HepG2 (cell line): ENCODE results near the gene HERC4. TPM values are rescaled to one million over a fixed set of nuclear protein-coding genes. Genes with fewer than 3 reads are reported as not detected.
A peak's percentile ranks its signal among the peaks of the same experiment; 100 is the strongest.

ENCODE experiments used
- CENPBD1 ChIP-seq: sonication (generic); formaldehyde crosslinking; IDR thresholded peaks from 2 replicates; pipeline ENCODE4 v1.8.0; 2022; ENCODE audit warnings: missing genetic modification reagents, low read depth, mild to moderate bottlenecking, borderline replicate concordance
- HNRNPH1 ChIP-seq: fragments of 200-400 bp; formaldehyde crosslinking; optimal IDR thresholded peaks from 2 replicates; pipeline ENCODE3; 2017; ENCODE audit warnings: mild to moderate bottlenecking, low read depth, low read length
- KLF6 ChIP-seq: IDR thresholded peaks from 2 replicates; pipeline ENCODE4 v1.8.0; 2016; ENCODE audit warnings: missing biosample characterization, missing genetic modification reagents
- MAFK ChIP-seq, 2 experiments: IDR thresholded peaks in 1 of 2; conservative IDR thresholded peaks in 1 of 2; 2 replicates each; pipeline ENCODE4 v1.6.1; 2011; ENCODE audit warnings: improper control_type of control experiment in 2 of 2, low read length in 2 of 2
- MTF1 ChIP-seq: sonication (generic); formaldehyde crosslinking; IDR thresholded peaks from 2 replicates; pipeline ENCODE4 v1.5.0; 2020; ENCODE audit warnings: missing genetic modification reagents
- NR2C2 ChIP-seq: sonication (generic); formaldehyde crosslinking; IDR thresholded peaks from 2 replicates; pipeline ENCODE4 v1.4.0; 2020; ENCODE audit warnings: missing genetic modification reagents, mild to moderate bottlenecking, moderate library complexity, borderline replicate concordance
- PAX8 ChIP-seq: sonication (generic); formaldehyde crosslinking; IDR thresholded peaks from 2 replicates; pipeline ENCODE4 v1.8.0; 2022; ENCODE audit warnings: mild to moderate bottlenecking, missing genetic modification reagents, borderline replicate concordance
- REL ChIP-seq: sonication (generic); formaldehyde crosslinking; conservative IDR thresholded peaks from 2 replicates; pipeline ENCODE4 v1.8.0; 2022; ENCODE audit warnings: mild to moderate bottlenecking, missing genetic modification reagents, moderate library complexity
- SALL2 ChIP-seq: sonication (generic); formaldehyde crosslinking; IDR thresholded peaks from 2 replicates; pipeline ENCODE4 v1.8.1; 2023; ENCODE audit warnings: mild to moderate bottlenecking, missing genetic modification reagents, inconsistent platforms
- SP1 ChIP-seq, 2 experiments: fragments of 450-650 bp in 1 of 2; sonication (generic) in 1 of 2; formaldehyde crosslinking in 1 of 2; IDR thresholded peaks; 2 replicates each; pipeline versions ENCODE4 v1.4.0 to v1.6.1; 2016 to 2020; ENCODE audit warnings: missing genetic modification reagents in 1 of 2
- TGIF2 ChIP-seq: IDR thresholded peaks from 2 replicates; pipeline ENCODE4 v1.6.1; 2016; ENCODE audit warnings: control low read depth, missing compliant biosample characterization
- ZFYVE20 ChIP-seq: sonication (generic); formaldehyde crosslinking; IDR thresholded peaks from 2 replicates; pipeline ENCODE4 v1.8.0; 2023; ENCODE audit warnings: low read depth, mild to moderate bottlenecking, moderate library complexity, missing genetic modification reagents, borderline replicate concordance
- ZNF317 ChIP-seq: sonication (generic); formaldehyde crosslinking; IDR thresholded peaks from 2 replicates; pipeline ENCODE4 v1.5.0; 2020; ENCODE audit warnings: mild to moderate bottlenecking, missing genetic modification reagents
- ZNF605 ChIP-seq: sonication (generic); formaldehyde crosslinking; IDR thresholded peaks from 2 replicates; pipeline ENCODE4 v1.8.0; 2022; ENCODE audit warnings: mild to moderate bottlenecking, missing genetic modification reagents
- ZNF790 ChIP-seq: sonication (generic); formaldehyde crosslinking; IDR thresholded peaks from 2 replicates; pipeline ENCODE4 v1.8.0; 2022; ENCODE audit warnings: missing genetic modification reagents, mild to moderate bottlenecking, borderline replicate concordance
- polyA plus RNA-seq, 8 experiments: library from polyadenylated mRNA; depleted of rRNA in 3 of 8; stranded (reverse) in 7 of 8; unstranded in 1 of 8; fragments of >200 nt; fragmentation: Illumina TruSeq in 4 of 8; extraction: Trizol in 4 of 8; gene quantifications; 2 replicates each; pipeline versions ENCODE4 v1.2.1 to v1.2.3, GENCODE V29; 2011 to 2016; ENCODE audit warnings: low read depth in 4 of 8, missing spikeins in 1 of 8, mixed read lengths in 1 of 8; ENCODE audit not compliant: insufficient read depth in 1 of 8
- total RNA-seq, 5 experiments: library from RNA; depleted of rRNA; stranded (reverse); fragments of >200 nt; fragmentation: Illumina TruSeq; extraction: Trizol; gene quantifications; 2 replicates each; pipeline ENCODE4 v1.2.3, GENCODE V29; 2016; ENCODE audit warnings: low read depth in 1 of 5
- TF ChIP-seq, protein P1 (sequence below): sonication (generic); formaldehyde crosslinking; IDR thresholded peaks from 2 replicates; pipeline ENCODE4 v1.4.0; 2020; ENCODE audit warnings: missing genetic modification reagents, borderline replicate concordance
- TF ChIP-seq, protein P2 (sequence below): sonication (generic); formaldehyde crosslinking; IDR thresholded peaks from 2 replicates; pipeline ENCODE4 v1.8.0; 2022; ENCODE audit warnings: missing genetic modification reagents, mild to moderate bottlenecking, borderline replicate concordance
- TF ChIP-seq, protein P3 (sequence below): sonication (generic); formaldehyde crosslinking; IDR thresholded peaks from 2 replicates; pipeline ENCODE4 v1.5.0; 2020; ENCODE audit warnings: mild to moderate bottlenecking, missing genetic modification reagents, borderline replicate concordance

HERC4 gene
- total and polyA plus RNA-seq, 2 of the 13 experiments (the other 11 are each of a cell fraction or from before 2014, with no cell fraction given), result 9.8 to 20.2 TPM

GRCh38 chr10:67884842-67885670, 190.0 kb downstream of the HERC4 start (continued):
- TF ChIP-seq PAX8 (no peak), ZNF790 (CRISPR knock-in tag) (no peak), HNRNPH1 (no peak), SP1 (IDR thresholded peaks at IDR 0.05) (no peak), SP1 (CRISPR knock-in tag; IDR thresholded peaks at IDR 0.05) (no peak), SALL2 (CRISPR knock-in tag) (no peak), ZFYVE20 (CRISPR knock-in tag) (no peak; the same call in 1 of the 2 replicates), TGIF2 (no peak), CENPBD1 (CRISPR knock-in tag) (no peak; the same call in 1 of the 2 replicates), NR2C2 (CRISPR knock-in tag) (no peak), REL (CRISPR knock-in tag) (peak; percentile 13; the same call in 1 of the 2 replicates), KLF6 (CRISPR knock-in tag) (no peak), ZNF317 (CRISPR knock-in tag) (no peak), ZNF605 (CRISPR knock-in tag) (peak; percentile 19; the same call in 1 of the 2 replicates), MTF1 (CRISPR knock-in tag) (no peak), MAFK (conservative IDR thresholded peaks at IDR 0.05 in 1 of 2, IDR thresholded peaks at IDR 0.05 in 1 of 2; ENCODE audit: low read length in 2 of 2) (no peak)
- TF ChIP-seq, protein P1, sequence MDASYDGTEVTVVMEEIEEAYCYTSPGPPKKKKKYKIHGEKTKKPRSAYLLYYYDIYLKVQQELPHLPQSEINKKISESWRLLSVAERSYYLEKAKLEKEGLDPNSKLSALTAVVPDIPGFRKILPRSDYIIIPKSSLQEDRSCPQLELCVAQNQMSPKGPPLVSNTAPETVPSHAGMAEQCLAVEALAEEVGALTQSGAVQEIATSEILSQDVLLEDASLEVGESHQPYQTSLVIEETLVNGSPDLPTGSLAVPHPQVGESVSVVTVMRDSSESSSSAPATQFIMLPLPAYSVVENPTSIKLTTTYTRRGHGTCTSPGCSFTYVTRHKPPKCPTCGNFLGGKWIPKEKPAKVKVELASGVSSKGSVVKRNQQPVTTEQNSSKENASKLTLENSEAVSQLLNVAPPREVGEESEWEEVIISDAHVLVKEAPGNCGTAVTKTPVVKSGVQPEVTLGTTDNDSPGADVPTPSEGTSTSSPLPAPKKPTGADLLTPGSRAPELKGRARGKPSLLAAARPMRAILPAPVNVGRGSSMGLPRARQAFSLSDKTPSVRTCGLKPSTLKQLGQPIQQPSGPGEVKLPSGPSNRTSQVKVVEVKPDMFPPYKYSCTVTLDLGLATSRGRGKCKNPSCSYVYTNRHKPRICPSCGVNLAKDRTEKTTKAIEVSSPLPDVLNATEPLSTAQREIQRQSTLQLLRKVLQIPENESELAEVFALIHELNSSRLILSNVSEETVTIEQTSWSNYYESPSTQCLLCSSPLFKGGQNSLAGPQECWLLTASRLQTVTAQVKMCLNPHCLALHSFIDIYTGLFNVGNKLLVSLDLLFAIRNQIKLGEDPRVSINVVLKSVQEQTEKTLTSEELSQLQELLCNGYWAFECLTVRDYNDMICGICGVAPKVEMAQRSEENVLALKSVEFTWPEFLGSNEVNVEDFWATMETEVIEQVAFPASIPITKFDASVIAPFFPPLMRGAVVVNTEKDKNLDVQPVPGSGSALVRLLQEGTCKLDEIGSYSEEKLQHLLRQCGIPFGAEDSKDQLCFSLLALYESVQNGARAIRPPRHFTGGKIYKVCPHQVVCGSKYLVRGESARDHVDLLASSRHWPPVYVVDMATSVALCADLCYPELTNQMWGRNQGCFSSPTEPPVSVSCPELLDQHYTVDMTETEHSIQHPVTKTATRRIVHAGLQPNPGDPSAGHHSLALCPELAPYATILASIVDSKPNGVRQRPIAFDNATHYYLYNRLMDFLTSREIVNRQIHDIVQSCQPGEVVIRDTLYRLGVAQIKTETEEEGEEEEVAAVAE (CRISPR knock-in tag), result no peak
- TF ChIP-seq, protein P2, sequence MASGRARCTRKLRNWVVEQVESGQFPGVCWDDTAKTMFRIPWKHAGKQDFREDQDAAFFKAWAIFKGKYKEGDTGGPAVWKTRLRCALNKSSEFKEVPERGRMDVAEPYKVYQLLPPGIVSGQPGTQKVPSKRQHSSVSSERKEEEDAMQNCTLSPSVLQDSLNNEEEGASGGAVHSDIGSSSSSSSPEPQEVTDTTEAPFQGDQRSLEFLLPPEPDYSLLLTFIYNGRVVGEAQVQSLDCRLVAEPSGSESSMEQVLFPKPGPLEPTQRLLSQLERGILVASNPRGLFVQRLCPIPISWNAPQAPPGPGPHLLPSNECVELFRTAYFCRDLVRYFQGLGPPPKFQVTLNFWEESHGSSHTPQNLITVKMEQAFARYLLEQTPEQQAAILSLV (CRISPR knock-in tag), result no peak
- TF ChIP-seq, protein P3, sequence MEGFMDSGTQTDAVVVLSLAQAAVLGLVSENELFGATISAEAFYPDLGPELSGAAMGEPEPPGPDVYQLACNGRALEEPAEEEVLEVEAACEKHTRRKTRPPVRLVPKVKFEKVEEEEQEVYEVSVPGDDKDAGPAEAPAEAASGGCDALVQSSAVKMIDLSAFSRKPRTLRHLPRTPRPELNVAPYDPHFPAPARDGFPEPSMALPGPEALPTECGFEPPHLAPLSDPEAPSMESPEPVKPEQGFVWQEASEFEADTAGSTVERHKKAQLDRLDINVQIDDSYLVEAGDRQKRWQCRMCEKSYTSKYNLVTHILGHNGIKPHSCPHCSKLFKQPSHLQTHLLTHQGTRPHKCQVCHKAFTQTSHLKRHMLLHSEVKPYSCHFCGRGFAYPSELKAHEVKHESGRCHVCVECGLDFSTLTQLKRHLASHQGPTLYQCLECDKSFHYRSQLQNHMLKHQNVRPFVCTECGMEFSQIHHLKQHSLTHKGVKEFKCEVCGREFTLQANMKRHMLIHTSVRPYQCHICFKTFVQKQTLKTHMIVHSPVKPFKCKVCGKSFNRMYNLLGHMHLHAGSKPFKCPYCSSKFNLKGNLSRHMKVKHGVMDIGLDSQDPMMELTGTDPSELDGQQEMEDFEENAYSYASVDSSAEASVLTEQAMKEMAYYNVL (CRISPR knock-in tag), result no peak
